CD4-positive, CD25-positive, alpha-beta regulatory T cell (primary cell): Measurements from ENCODE around the gene CITED4. TPM values are rescaled to one million over a fixed set of nuclear protein-coding genes. Genes with fewer than 3 reads are reported as not detected.
A peak's percentile ranks its signal among the peaks of the same experiment; 100 is the strongest.

Source experiments
- ATAC-seq, 2 donors: fragments of 150-1000 bp; cut with Tn5 transposase; one replicate each; pipeline ENCODE4 v1.10.0; 2021; ENCODE audit warnings: low read depth in 2 of 2, moderate number of reproducible peaks in 2 of 2, moderate library complexity in 1 of 2
- DNase-seq, 3 donors: peaks; one replicate each; pipeline versions ENCODE4 v3.0.0 to v3.0.0-alpha.2; 2012 to 2022; ENCODE audit warnings: mixed read lengths in 1 of 3
- H3K27ac ChIP-seq: one replicate; pipeline ENCODE4 v1.7.0; 2013; ENCODE audit warnings: mild to moderate bottlenecking, low read length; ENCODE audit not compliant: insufficient read depth, poor library complexity, severe bottlenecking
- H3K27me3 ChIP-seq: one replicate; pipeline ENCODE4 v1.7.0; 2013; ENCODE audit warnings: low read length; ENCODE audit not compliant: control insufficient read depth, insufficient read depth
- H3K36me3 ChIP-seq: one replicate; pipeline ENCODE4 v1.7.0; 2013; ENCODE audit warnings: mild to moderate bottlenecking, low read length, moderate library complexity; ENCODE audit not compliant: control insufficient read depth, insufficient read depth
- H3K4me1 ChIP-seq: 2 replicates; pipeline ENCODE4 v1.7.0; 2013; ENCODE audit warnings: mild to moderate bottlenecking, low read length; ENCODE audit not compliant: insufficient read depth, control insufficient read depth, poor library complexity, severe bottlenecking
- H3K4me3 ChIP-seq: one replicate; pipeline ENCODE4 v1.7.0; 2013; ENCODE audit warnings: low read depth, mild to moderate bottlenecking, low read length, moderate library complexity
- H3K9me3 ChIP-seq, 2 experiments: 1 replicate in 1 of 2; 2 replicates in 1 of 2; pipeline ENCODE4 v1.7.0; 2013; ENCODE audit warnings: low read length in 2 of 2, mild to moderate bottlenecking in 1 of 2, moderate library complexity in 1 of 2; ENCODE audit not compliant: control insufficient read depth in 2 of 2
- H3K27ac Mint-ChIP-seq, 3 donors: one replicate each; pipeline ENCODE4 v1.8.0; 2020 to 2022; ENCODE audit warnings: mild to moderate bottlenecking in 3 of 3, mixed read lengths in 3 of 3, moderate library complexity in 2 of 3
- H3K27me3 Mint-ChIP-seq: one replicate; pipeline ENCODE4 v1.8.0; 2022; ENCODE audit warnings: mild to moderate bottlenecking, mixed read lengths
- H3K36me3 Mint-ChIP-seq: one replicate; pipeline ENCODE4 v1.8.0; 2020; ENCODE audit warnings: mixed read lengths
- H3K4me1 Mint-ChIP-seq, 4 donors: one replicate each; pipeline ENCODE4 v1.8.0; 2020 to 2022; ENCODE audit warnings: mixed read lengths in 4 of 4, mild to moderate bottlenecking in 1 of 4
- H3K4me3 Mint-ChIP-seq, 4 donors: one replicate each; pipeline ENCODE4 v1.8.0; 2020 to 2022; ENCODE audit warnings: mild to moderate bottlenecking in 4 of 4, mixed read lengths in 4 of 4, moderate library complexity in 3 of 4
- H3K9me3 Mint-ChIP-seq, 7 donors: one replicate each; pipeline ENCODE4 v1.8.0; 2020 to 2022; ENCODE audit warnings: mixed read lengths in 7 of 7, mild to moderate bottlenecking in 3 of 7, moderate library complexity in 2 of 7
- polyA plus RNA-seq, 4 donors: library from polyadenylated mRNA; unstranded; fragments of 300-500 nt; fragmentation: Illumina TruSeq; gene quantifications; one replicate each; pipeline ENCODE4 v1.2.3, GENCODE V29; 2021
- total RNA-seq: library from RNA; stranded (reverse); gene quantifications from one replicate; pipeline ENCODE4 v1.2.3, GENCODE V29; 2022

CITED4 gene
- total and polyA plus RNA-seq, 5 donors from 2014 or later: 7.0 to 15.8 (median 13.5) TPM

DNA sequence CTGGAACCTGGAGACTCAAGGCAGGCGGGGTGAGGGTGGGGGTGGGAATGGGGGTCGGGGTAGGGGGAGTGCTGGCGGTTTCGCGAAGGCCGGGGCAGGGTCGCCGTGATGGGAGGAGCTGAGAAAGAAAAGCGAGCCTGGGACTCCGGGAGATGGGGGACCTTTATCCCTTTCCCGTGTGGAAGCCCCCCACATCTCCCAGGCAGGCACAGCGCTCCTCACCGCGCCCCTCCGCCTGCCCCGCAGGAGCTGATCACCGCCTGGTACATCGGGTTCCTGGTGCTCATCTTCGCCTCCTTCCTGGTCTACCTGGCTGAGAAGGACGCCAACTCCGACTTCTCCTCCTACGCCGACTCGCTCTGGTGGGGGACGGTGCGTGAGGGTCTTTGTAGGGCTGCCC is 43.1 kb downstream of the CITED4 start:
- Histone ChIP-seq H3K9me3 (no peaks in the 10 kb centered on the region), H3K4me3 (no peak overlapping the region), H3K4me1 (peaks cover 14% of the 10 kb centered on the region), H3K36me3 (no peaks in the 10 kb centered on the region), H3K27ac (no peak overlapping the region), H3K27me3 (no peaks in the 10 kb centered on the region)
- Mint-ChIP-seq H3K27ac (peak overlapping the region in 2 of 3 donors; percentile 88 to 92), H3K36me3 (no peaks in the 10 kb centered on the region), H3K9me3 (no peaks in the 10 kb centered on the region), H3K4me3 (peak overlapping the region in 3 of 4 donors; percentile 52 to 78 (median 56)), H3K27me3 (no peaks in the 10 kb centered on the region), H3K4me1 (peaks cover 0 to 20% (median 5%) of the 10 kb centered on the region in 4 donors)
- no peak for ATAC-seq
- DNase-seq: no peak

- peak; percentile 92 to 95 for ATAC-seq
- DNase-seq: peak; percentile 87 to 91 (median 87)
- peak overlapping the region; percentile 19 for H3K4me3 ChIP-seq
Measured at GRCh38 chr1:40818264-40818961, 43.8 kb downstream of the CITED4 start.

GRCh38 chr1:40817791-40818263 is 44.3 kb downstream of the CITED4 start:
- H3K9me3 Mint-ChIP-seq: no peaks in the 10 kb centered on the region
- peaks cover 14% of the 10 kb centered on the region for H3K4me1 ChIP-seq
- peak overlapping the region; percentile 19 for H3K4me3 ChIP-seq
- H3K9me3 ChIP-seq: no peaks in the 10 kb centered on the region
- H3K27me3 Mint-ChIP-seq: peaks cover 2% of the 10 kb centered on the region
- peak in 1 of 2 donors; percentile 49 for ATAC-seq
- H3K27me3 ChIP-seq: no peaks in the 10 kb centered on the region
- H3K36me3 Mint-ChIP-seq: no peaks in the 10 kb centered on the region
- H3K27ac Mint-ChIP-seq: peak overlapping the region; percentile 77 to 92 (median 88)
- peak overlapping the region; percentile 78 to 92 (median 87) for H3K4me3 Mint-ChIP-seq
- peaks cover 0 to 20% (median 5%) of the 10 kb centered on the region in 4 donors for H3K4me1 Mint-ChIP-seq
- DNase-seq: peak in 1 of 3 donors; percentile 21
- peak overlapping the region; percentile 66 for H3K27ac ChIP-seq
- H3K36me3 ChIP-seq: no peaks in the 10 kb centered on the region

More at GRCh38 chr1:40818264-40818961, 43.8 kb downstream of the CITED4 start:
- Mint-ChIP-seq H3K9me3 (no peaks in the 10 kb centered on the region), H3K4me3 (peak overlapping the region; percentile 78 to 92 (median 87)), H3K27ac (peak overlapping the region; percentile 77 to 92 (median 88)), H3K27me3 (no peaks in the 10 kb centered on the region), H3K36me3 (no peaks in the 10 kb centered on the region), H3K4me1 (peaks cover 0 to 20% (median 5%) of the 10 kb centered on the region in 4 donors)
- no peaks in the 10 kb centered on the region for H3K9me3 ChIP-seq
- no peaks in the 10 kb centered on the region for H3K27me3 ChIP-seq
- peak overlapping the region; percentile 66 for H3K27ac ChIP-seq
- peaks cover 14% of the 10 kb centered on the region for H3K4me1 ChIP-seq
- H3K36me3 ChIP-seq: no peaks in the 10 kb centered on the region

GRCh38 chr1:40815420-40815819 is 46.7 kb downstream of the CITED4 start:
- H3K9me3 Mint-ChIP-seq: no peaks in the 10 kb centered on the region
- Histone ChIP-seq H3K9me3 (no peaks in the 10 kb centered on the region), H3K4me3 (no peak overlapping the region), H3K36me3 (no peaks in the 10 kb centered on the region), H3K27ac (no peak overlapping the region), H3K27me3 (no peaks in the 10 kb centered on the region), H3K4me1 (peaks cover 14% of the 10 kb centered on the region)
- H3K36me3 Mint-ChIP-seq: no peaks in the 10 kb centered on the region
- ATAC-seq (no peak), DNase-seq (no peak)
- H3K4me3 Mint-ChIP-seq: peak overlapping the region in 1 of 4 donors; percentile 76
- peaks cover 6% of the 10 kb centered on the region for H3K27me3 Mint-ChIP-seq
- peaks cover 0 to 24% (median 6%) of the 10 kb centered on the region in 4 donors for H3K4me1 Mint-ChIP-seq
- H3K27ac Mint-ChIP-seq: peak overlapping the region in 2 of 3 donors; percentile 32 to 38

Other genes with a start within 250 kb of the CITED4 start
- gene RIMS3, start 196.7 kb downstream of the CITED4 start, total RNA-seq: 3.8 TPM
- gene RIMS3, start 196.7 kb downstream of the CITED4 start, polyA plus RNA-seq: 1 to 10 TPM; 1.0 to 3.3 (median 1.6) TPM
- gene NFYC, start 170.7 kb downstream of the CITED4 start, total RNA-seq: 61.1 TPM
- gene NFYC, start 170.7 kb downstream of the CITED4 start, polyA plus RNA-seq: 10 to 100 TPM; 51.2 to 59.0 (median 56.1) TPM
- 0.44 TPM for gene KCNQ4, start 78.6 kb downstream of the CITED4 start, total RNA-seq
- gene KCNQ4, start 78.6 kb downstream of the CITED4 start, polyA plus RNA-seq: under 1 TPM in 3 of 4 donors, not detected in 1; 0.10 to 0.25 (median 0.13) TPM
- 42.5 TPM for gene CTPS1, start 117.3 kb upstream of the CITED4 start, total RNA-seq
- 10 to 100 TPM; 12.5 to 14.9 (median 13.2) TPM for gene CTPS1, start 117.3 kb upstream of the CITED4 start, polyA plus RNA-seq
- gene SLFNL1, start 159.4 kb upstream of the CITED4 start, total RNA-seq: 0.30 TPM
- under 1 TPM in 3 of 4 donors, not detected in 1; 0.07 to 0.41 (median 0.38) TPM for gene SLFNL1, start 159.4 kb upstream of the CITED4 start, polyA plus RNA-seq